ENCODE results near the gene NELL2.

- no peak for TF ChIP-seq CTCF (IDR thresholded peaks at IDR 0.05)
- TF ChIP-seq POLR2AphosphoS5 (IDR thresholded peaks at IDR 0.05): no peak
- TF ChIP-seq POLR2A (IDR thresholded peaks at IDR 0.05): no peak
These were observed 630 bp downstream of the NELL2 start for GRCh38 chr12:44875417-44875953.

Measured in suprapubic skin (tissue), 4 donors.